WTC11 (cell line): ENCODE measurements around the gene URB1. TPM values are rescaled to one million over a fixed set of nuclear protein-coding genes. Genes with fewer than 3 reads are reported as not detected.
"Not testable (repeated sequence)": the region's sequence is repeated elsewhere in the genome, so short reads cannot be mapped to it uniquely, and the experiment has no call there.

Source experiments
- ATAC-seq: fragments of 200-7000 bp; cut with Tn5 transposase; 2 replicates; pipeline ENCODE4 v1.10.0; 2021; ENCODE audit warnings: mild to moderate bottlenecking, moderate library complexity
- CTCF ChIA-PET: fragments of 300-600 bp; sonication (Branson Sonifier 250); formaldehyde crosslinking; loops from one replicate; lab custom pipeline; 2021; ENCODE audit warnings: antibody characterized with exemption; lab: Charles Lee
- POLR2A ChIA-PET: fragments of 350-600 bp; sonication (Branson Sonifier 250); formaldehyde crosslinking; loops from one replicate; lab custom pipeline; 2021; ENCODE audit warnings: antibody characterized with exemption; lab: Charles Lee
- DNase-seq: peaks from one replicate; pipeline ENCODE4 v3.0.0; 2021; ENCODE audit warnings: low spot score
- H3K27ac Mint-ChIP-seq: 2 replicates; pipeline ENCODE4 v1.8.0; 2021; ENCODE audit warnings: mixed read lengths
- H3K27me3 Mint-ChIP-seq: 2 replicates; pipeline ENCODE4 v1.8.0; 2021; ENCODE audit warnings: low read depth, mild to moderate bottlenecking, moderate library complexity, mixed read lengths
- H3K36me3 Mint-ChIP-seq: 2 replicates; pipeline ENCODE4 v1.8.0; 2021; ENCODE audit warnings: mixed read lengths
- H3K4me1 Mint-ChIP-seq: 2 replicates; pipeline ENCODE4 v1.8.0; 2022; ENCODE audit warnings: mixed read lengths
- H3K4me3 Mint-ChIP-seq: 2 replicates; pipeline ENCODE4 v1.8.0; 2021; ENCODE audit warnings: mild to moderate bottlenecking, moderate library complexity, mixed read lengths
- H3K9me3 Mint-ChIP-seq: 2 replicates; pipeline ENCODE4 v1.8.0; 2021; ENCODE audit warnings: mixed read lengths
- ATF2 ChIP-seq: sonication (generic); formaldehyde crosslinking; IDR thresholded peaks from 2 replicates; pipeline ENCODE4 v1.8.1; 2022; ENCODE audit warnings: low read depth, missing genetic modification reagents, borderline replicate concordance
- ATF3 ChIP-seq: sonication (generic); formaldehyde crosslinking; conservative IDR thresholded peaks from 2 replicates; pipeline ENCODE4 v1.8.1; 2022; ENCODE audit warnings: mild to moderate bottlenecking, missing genetic modification reagents
- ATF6 ChIP-seq: sonication (generic); formaldehyde crosslinking; IDR thresholded peaks from 2 replicates; pipeline ENCODE4 v1.8.1; 2023; ENCODE audit warnings: mild to moderate bottlenecking, missing genetic modification reagents
- CREM ChIP-seq: sonication (generic); formaldehyde crosslinking; IDR thresholded peaks from 2 replicates; pipeline ENCODE4 v1.8.1; 2022; ENCODE audit warnings: mild to moderate bottlenecking, missing genetic modification reagents, moderate library complexity
- FOXJ3 ChIP-seq: sonication (generic); formaldehyde crosslinking; IDR thresholded peaks from 2 replicates; pipeline ENCODE4 v1.9.0; 2021; ENCODE audit warnings: missing genetic modification reagents, mild to moderate bottlenecking, borderline replicate concordance
- FOXP1 ChIP-seq: sonication (generic); formaldehyde crosslinking; IDR thresholded peaks from 2 replicates; pipeline ENCODE4 v1.8.0; 2022; ENCODE audit warnings: missing genetic modification reagents, mild to moderate bottlenecking, moderate library complexity, borderline replicate concordance
- JUN ChIP-seq: sonication (generic); formaldehyde crosslinking; IDR thresholded peaks from 2 replicates; pipeline ENCODE4 v1.8.0; 2023; ENCODE audit warnings: mild to moderate bottlenecking, missing genetic modification reagents
- MXD4 ChIP-seq: fragments of 250-450 bp; sonication (Bioruptor Pico); IDR thresholded peaks from 2 replicates; pipeline ENCODE4 v1.8.0; 2021; ENCODE audit warnings: mild to moderate bottlenecking, moderate library complexity, borderline replicate concordance
- NFE2L1 ChIP-seq: sonication (generic); formaldehyde crosslinking; IDR thresholded peaks from 2 replicates; pipeline ENCODE4 v1.8.1; 2023; ENCODE audit warnings: missing genetic modification reagents
- NFYB ChIP-seq: sonication (generic); formaldehyde crosslinking; conservative IDR thresholded peaks from 2 replicates; pipeline ENCODE4 v1.8.0; 2022; ENCODE audit warnings: low read depth, missing genetic modification reagents
- NR2C2 ChIP-seq: sonication (generic); formaldehyde crosslinking; IDR thresholded peaks from 2 replicates; pipeline ENCODE4 v1.8.0; 2022; ENCODE audit warnings: mild to moderate bottlenecking, missing genetic modification reagents
- PRDM15 ChIP-seq: sonication (generic); formaldehyde crosslinking; IDR thresholded peaks from 2 replicates; pipeline ENCODE4 v1.8.0; 2022; ENCODE audit warnings: missing genetic modification reagents
- USF1 ChIP-seq: sonication (generic); formaldehyde crosslinking; IDR thresholded peaks from 2 replicates; pipeline ENCODE4 v1.8.0; 2022; ENCODE audit warnings: mild to moderate bottlenecking, missing genetic modification reagents
- ZBTB21 ChIP-seq: sonication (generic); formaldehyde crosslinking; IDR thresholded peaks from 2 replicates; pipeline ENCODE4 v1.8.1; 2023; ENCODE audit warnings: mild to moderate bottlenecking, missing genetic modification reagents, borderline replicate concordance
- ZMAT4 ChIP-seq: fragments of 250-450 bp; sonication (Bioruptor Pico); IDR thresholded peaks from 2 replicates; pipeline ENCODE4 v1.9.0; 2021; ENCODE audit warnings: mild to moderate bottlenecking
- ZNF317 ChIP-seq: sonication (generic); formaldehyde crosslinking; IDR thresholded peaks from 2 replicates; pipeline ENCODE4 v1.8.1; 2023; ENCODE audit warnings: low read depth, mild to moderate bottlenecking, moderate library complexity, missing genetic modification reagents, borderline replicate concordance
- ZNF416 ChIP-seq: fragments of 250-450 bp; sonication (Bioruptor Pico); IDR thresholded peaks from 2 replicates; pipeline ENCODE4 v1.9.0; 2021; ENCODE audit warnings: mild to moderate bottlenecking, inconsistent platforms
- ZNF423 ChIP-seq: fragments of 250-450 bp; sonication (Bioruptor Pico); IDR thresholded peaks from 2 replicates; pipeline ENCODE4 v2.1.2; 2022; ENCODE audit warnings: mild to moderate bottlenecking, moderate library complexity
- ZNF671 ChIP-seq: fragments of 250-450 bp; sonication (Bioruptor Pico); IDR thresholded peaks from 2 replicates; pipeline ENCODE4 v1.8.0; 2021; ENCODE audit warnings: mild to moderate bottlenecking
- ZSCAN18 ChIP-seq: fragments of 250-450 bp; sonication (Bioruptor Pico); IDR thresholded peaks from 2 replicates; pipeline ENCODE4 v2.1.2; 2022; ENCODE audit warnings: mild to moderate bottlenecking, moderate library complexity
- total RNA-seq: library from RNA; stranded (reverse); gene quantifications from 3 replicates; pipeline ENCODE4 v1.2.3, GENCODE V29; 2021

Gene URB1
- total RNA-seq, 1 experiment from 2014 or later, result 38.7 TPM

- H3K4me1 Mint-ChIP-seq, result no peaks in the 10 kb centered on the region
- H3K9me3 Mint-ChIP-seq, result peaks cover 7% of the 10 kb centered on the region
- H3K27me3 Mint-ChIP-seq, result no peaks in the 10 kb centered on the region
- ChIA-PET POLR2A (no interaction called here), CTCF (no interaction called here)
- H3K4me3 Mint-ChIP-seq, result no peak overlapping the region
- H3K36me3 Mint-ChIP-seq, result peaks cover 53% of the 10 kb centered on the region
- no peak overlapping the region for H3K27ac Mint-ChIP-seq
- DNase-seq, result no peak
- no peak for TF ChIP-seq PRDM15 (CRISPR knock-in tag)
- no peak for TF ChIP-seq ATF2
- TF ChIP-seq ZNF416 (CRISPR knock-in tag), result no peak
- TF ChIP-seq ZSCAN18, result no peak
- no peak for TF ChIP-seq CREM (CRISPR knock-in tag)
- no peak for TF ChIP-seq ATF3
- no peak for ATAC-seq
These were observed 122.1 kb downstream of the URB1 start for GRCh38 chr21:32270748-32271147.

- H3K4me1 Mint-ChIP-seq, CTCF ChIA-PET, POLR2A ChIA-PET, H3K27me3 Mint-ChIP-seq, H3K9me3 Mint-ChIP-seq, H3K27ac Mint-ChIP-seq, ATAC-seq, H3K4me3 Mint-ChIP-seq, DNase-seq: not testable (repeated sequence)
- H3K36me3 Mint-ChIP-seq, result peaks cover 41% of the 10 kb centered on the region
These were observed 127.5 kb downstream of the URB1 start for GRCh38 chr21:32265321-32265720.

- ChIA-PET POLR2A (no interaction called here), CTCF (interaction anchor here (0.7 to 1.8 kb wide), 5 partner anchors 44 to 476 kb away, joined by 3 to 7 read pairs (median 4); no protein-coding TSS in a partner anchor)
- H3K4me3 Mint-ChIP-seq, result no peak overlapping the region
- no peaks in the 10 kb centered on the region for H3K27me3 Mint-ChIP-seq
- DNase-seq, result no peak
- peaks cover 5% of the 10 kb centered on the region for H3K4me1 Mint-ChIP-seq
- H3K36me3 Mint-ChIP-seq, result peaks cover 13% of the 10 kb centered on the region
- no peak overlapping the region for H3K27ac Mint-ChIP-seq
- H3K9me3 Mint-ChIP-seq, result peaks cover 8% of the 10 kb centered on the region
- ATAC-seq, result no peak
- TF ChIP-seq ZMAT4 (no peak), FOXP1 (no peak), ZBTB21 (CRISPR knock-in tag) (no peak), ZNF671 (no peak), JUN (CRISPR knock-in tag) (no peak), FOXJ3 (no peak), ZNF423 (CRISPR knock-in tag) (no peak), USF1 (CRISPR knock-in tag) (no peak), ATF6 (CRISPR knock-in tag) (no peak), MXD4 (CRISPR knock-in tag) (no peak), NR2C2 (CRISPR knock-in tag) (no peak), ZNF317 (CRISPR knock-in tag) (no peak), NFE2L1 (CRISPR knock-in tag) (no peak), NFYB (CRISPR knock-in tag) (no peak)
These were observed 130.9 kb downstream of the URB1 start for GRCh38 chr21:32261929-32262328.
